ENCODE measurements around the gene SPINT1.
A peak's percentile ranks its signal among the peaks of the same experiment; 100 is the strongest.

- TF ChIP-seq POLR2A (IDR thresholded peaks at IDR 0.05; ENCODE audit: low read depth, low read length) = no peak
- no peak for TF ChIP-seq POLR2AphosphoS5 (IDR thresholded peaks at IDR 0.05; ENCODE audit: low read depth, low read length)
- TF ChIP-seq TAF1 (IDR thresholded peaks at IDR 0.05; ENCODE audit: borderline replicate concordance, low read depth, low read length) = 0 out of 2 replicates have a peak, but pooled peaks have one; percentile 15
Observed at GRCh38 chr15:40847223-40847961, 3.5 kb downstream of the SPINT1 start.

Measured in GM12892 (cell line).